Stimulated activated CD4-positive, alpha-beta T cell treated with anti-CD3 and anti-CD28 coated beads, Interleukin-1b, Interleukin-23, amount 100 ng/mL, for 48 hours (primary cell): Measurements from ENCODE around the gene AVEN.
"Not testable (repeated sequence)": the region's sequence is repeated elsewhere in the genome, so short reads cannot be mapped to it uniquely, and the experiment has no call there.

Experiments
- DNase-seq: peaks from one replicate; pipeline ENCODE4 v3.0.0-alpha.2; 2020

The AVEN gene

GRCh38 chr15:34038871-34039789, at the start of gene AVEN:
Gene AVEN, minus strand, starts transcription at chr15:34039204. Its CDS starts 158 bp downstream, at chr15:34039046.
- peak; percentile 76 for DNase-seq

- DNase-seq = no peak
Measured at GRCh38 chr15:34085746-34086145, 46.7 kb upstream of the AVEN start.

- DNase-seq = no peak
Measured at GRCh38 chr15:34084086-34084485, 45.1 kb upstream of the AVEN start.

GRCh38 chr15:34079904-34080303, 40.9 kb upstream of the AVEN start:
- DNase-seq = no peak

- no peak for DNase-seq
Measured at GRCh38 chr15:34078900-34079299, 39.9 kb upstream of the AVEN start.

- DNase-seq = no peak
Measured at GRCh38 chr15:34076785-34077184, 37.8 kb upstream of the AVEN start.

- DNase-seq = no peak
Measured at GRCh38 chr15:34070003-34070402, 31.0 kb upstream of the AVEN start.

GRCh38 chr15:34065941-34066340, 26.9 kb upstream of the AVEN start:
- DNase-seq = no peak

- DNase-seq = no peak
Measured at GRCh38 chr15:34065261-34065660, 26.3 kb upstream of the AVEN start.

- no peak for DNase-seq
Measured at GRCh38 chr15:34064438-34064837, 25.4 kb upstream of the AVEN start.

- DNase-seq = no peak
Measured at GRCh38 chr15:34059946-34060345, 20.9 kb upstream of the AVEN start.

GRCh38 chr15:34059476-34059875, 20.5 kb upstream of the AVEN start:
- no peak for DNase-seq

- no peak for DNase-seq
Measured at GRCh38 chr15:34056911-34057310, 17.9 kb upstream of the AVEN start.

GRCh38 chr15:34055868-34056595, 17.0 kb upstream of the AVEN start:
- DNase-seq = no peak

- no peak for DNase-seq
Measured at GRCh38 chr15:34054081-34054707, 15.2 kb upstream of the AVEN start.

GRCh38 chr15:34050385-34050784, 11.4 kb upstream of the AVEN start:
- DNase-seq = not testable (repeated sequence)

- DNase-seq = no peak
Measured at GRCh38 chr15:34049112-34049511, 10.1 kb upstream of the AVEN start.

GRCh38 chr15:34047893-34048775, 9.1 kb upstream of the AVEN start:
- no peak for DNase-seq

- DNase-seq = no peak
Measured at GRCh38 chr15:34046471-34047145, 7.6 kb upstream of the AVEN start.

GRCh38 chr15:34043813-34044212, 4.8 kb upstream of the AVEN start:
- no peak for DNase-seq

GRCh38 chr15:34043391-34043790, 4.4 kb upstream of the AVEN start:
- no peak for DNase-seq

GRCh38 chr15:34039790-34040113, 748 bp upstream of the AVEN start:
- DNase-seq = no peak
